ENCODE measurements around the gene DUOX1.

DNA sequence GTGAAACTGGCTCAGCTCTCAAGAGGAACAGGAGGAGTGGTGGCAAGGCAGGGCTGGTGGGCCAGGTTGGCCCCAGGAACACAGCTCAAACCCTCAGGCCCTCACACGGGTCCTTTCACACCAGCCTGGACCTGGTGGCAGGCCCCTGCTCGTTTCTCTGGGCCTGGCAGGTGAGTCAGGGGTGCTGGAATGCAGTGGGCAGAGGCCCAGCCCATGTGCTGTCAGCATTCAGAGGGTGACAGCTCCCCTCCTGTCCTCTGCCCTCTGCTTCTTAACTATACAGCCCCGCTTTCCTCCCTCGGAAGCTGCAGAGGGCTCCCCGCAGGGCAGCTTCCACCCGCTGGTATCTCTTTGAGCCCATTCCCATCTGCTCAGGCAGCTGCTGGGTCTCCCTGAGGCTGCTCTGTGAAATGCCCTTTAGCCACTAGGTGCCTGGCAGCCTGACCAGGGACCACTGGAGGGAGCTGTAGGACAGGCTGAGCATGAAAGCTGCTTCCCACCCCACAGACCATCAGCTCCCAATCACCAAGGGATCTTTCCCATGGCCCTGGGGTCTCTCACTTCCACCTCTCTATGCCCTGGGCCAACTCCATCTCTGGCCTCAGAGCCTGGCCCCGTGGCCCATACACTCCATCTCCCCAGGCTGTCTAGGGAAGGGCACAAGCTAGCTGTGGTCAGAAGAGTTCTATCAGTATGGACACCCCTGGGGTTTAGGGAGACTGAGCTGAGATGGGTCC lies 33.1 kb downstream of the DUOX1 start:
- TF ChIP-seq, protein P1, sequence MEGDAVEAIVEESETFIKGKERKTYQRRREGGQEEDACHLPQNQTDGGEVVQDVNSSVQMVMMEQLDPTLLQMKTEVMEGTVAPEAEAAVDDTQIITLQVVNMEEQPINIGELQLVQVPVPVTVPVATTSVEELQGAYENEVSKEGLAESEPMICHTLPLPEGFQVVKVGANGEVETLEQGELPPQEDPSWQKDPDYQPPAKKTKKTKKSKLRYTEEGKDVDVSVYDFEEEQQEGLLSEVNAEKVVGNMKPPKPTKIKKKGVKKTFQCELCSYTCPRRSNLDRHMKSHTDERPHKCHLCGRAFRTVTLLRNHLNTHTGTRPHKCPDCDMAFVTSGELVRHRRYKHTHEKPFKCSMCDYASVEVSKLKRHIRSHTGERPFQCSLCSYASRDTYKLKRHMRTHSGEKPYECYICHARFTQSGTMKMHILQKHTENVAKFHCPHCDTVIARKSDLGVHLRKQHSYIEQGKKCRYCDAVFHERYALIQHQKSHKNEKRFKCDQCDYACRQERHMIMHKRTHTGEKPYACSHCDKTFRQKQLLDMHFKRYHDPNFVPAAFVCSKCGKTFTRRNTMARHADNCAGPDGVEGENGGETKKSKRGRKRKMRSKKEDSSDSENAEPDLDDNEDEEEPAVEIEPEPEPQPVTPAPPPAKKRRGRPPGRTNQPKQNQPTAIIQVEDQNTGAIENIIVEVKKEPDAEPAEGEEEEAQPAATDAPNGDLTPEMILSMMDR (IDR thresholded peaks at IDR 0.05; ENCODE audit: insufficient read depth, low read length), result peak; percentile 95
- no peak for TF ChIP-seq POLR2AphosphoS5 (IDR thresholded peaks at IDR 0.05; ENCODE audit: low read depth)
